Measurements from ENCODE around the gene SCUBE2.
"Not testable (repeated sequence)": the region's sequence is repeated elsewhere in the genome, so short reads cannot be mapped to it uniquely, and the experiment has no call there.

The SCUBE2 gene

DNA sequence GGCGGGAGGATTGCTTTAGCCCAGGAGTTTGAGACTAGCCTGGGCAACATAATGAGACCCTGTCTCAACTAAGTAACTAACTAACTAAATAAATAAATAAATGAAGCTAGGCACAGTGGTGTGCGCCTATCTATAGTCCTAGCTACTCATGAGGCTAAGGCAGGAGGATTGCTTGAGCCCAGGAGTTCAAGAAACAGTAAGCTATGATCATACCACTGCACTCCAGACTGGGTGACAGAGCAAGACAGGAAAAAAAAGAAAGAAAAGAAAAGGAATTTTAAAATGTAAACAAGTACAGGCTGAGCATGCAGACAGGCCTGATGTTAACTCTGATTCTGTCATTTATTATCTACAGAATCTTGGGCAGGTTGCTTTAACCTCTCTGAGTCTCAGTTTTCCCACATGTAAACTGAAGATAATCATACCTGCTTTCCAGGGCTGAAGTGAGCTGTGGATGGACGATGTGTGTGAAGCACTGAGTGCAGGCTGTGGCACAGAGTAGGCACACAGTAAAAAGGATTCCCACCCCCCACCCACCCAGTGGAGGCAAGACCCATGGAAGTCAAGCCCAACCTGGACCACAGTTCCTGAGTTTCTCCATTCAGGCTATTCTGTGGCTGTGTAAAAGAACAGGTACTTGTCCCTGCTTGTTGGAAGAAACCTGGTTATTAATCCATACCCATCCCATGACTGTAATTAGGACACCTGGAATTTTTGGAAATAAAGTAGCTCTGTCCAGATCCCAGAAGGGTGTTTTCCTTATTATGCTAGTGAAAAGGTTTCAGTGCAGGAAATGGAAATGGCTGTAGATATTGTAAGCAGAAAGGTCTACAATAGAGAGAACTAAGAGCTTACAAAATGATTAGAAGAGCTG lies 18.7 kb upstream of the SCUBE2 start:
- no peak for DNase-seq (ENCODE audit: extremely low read depth in 1 of 2, low read depth in 1 of 2)

DNA sequence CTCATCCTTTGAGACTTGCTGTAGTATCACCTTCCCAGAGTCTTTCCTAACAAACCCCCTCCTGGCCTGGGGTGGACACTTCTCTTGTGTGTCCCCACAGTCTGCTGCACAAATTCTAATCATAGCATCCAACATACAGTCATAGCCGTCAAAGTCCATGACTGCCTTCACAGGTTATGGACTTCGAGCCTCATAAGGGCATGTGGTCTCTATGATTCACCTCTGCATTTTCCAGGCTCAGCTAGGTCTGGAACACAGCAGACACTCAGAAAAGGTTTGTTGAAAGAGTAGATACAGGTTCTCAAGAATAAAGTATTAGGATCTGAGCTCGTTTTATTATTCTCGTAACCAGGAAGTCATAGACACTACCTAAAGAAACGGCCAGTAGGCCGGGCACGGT lies 13.2 kb upstream of the SCUBE2 start:
- DNase-seq (ENCODE audit: extremely low read depth in 1 of 2, low read depth in 1 of 2): no peak

DNA sequence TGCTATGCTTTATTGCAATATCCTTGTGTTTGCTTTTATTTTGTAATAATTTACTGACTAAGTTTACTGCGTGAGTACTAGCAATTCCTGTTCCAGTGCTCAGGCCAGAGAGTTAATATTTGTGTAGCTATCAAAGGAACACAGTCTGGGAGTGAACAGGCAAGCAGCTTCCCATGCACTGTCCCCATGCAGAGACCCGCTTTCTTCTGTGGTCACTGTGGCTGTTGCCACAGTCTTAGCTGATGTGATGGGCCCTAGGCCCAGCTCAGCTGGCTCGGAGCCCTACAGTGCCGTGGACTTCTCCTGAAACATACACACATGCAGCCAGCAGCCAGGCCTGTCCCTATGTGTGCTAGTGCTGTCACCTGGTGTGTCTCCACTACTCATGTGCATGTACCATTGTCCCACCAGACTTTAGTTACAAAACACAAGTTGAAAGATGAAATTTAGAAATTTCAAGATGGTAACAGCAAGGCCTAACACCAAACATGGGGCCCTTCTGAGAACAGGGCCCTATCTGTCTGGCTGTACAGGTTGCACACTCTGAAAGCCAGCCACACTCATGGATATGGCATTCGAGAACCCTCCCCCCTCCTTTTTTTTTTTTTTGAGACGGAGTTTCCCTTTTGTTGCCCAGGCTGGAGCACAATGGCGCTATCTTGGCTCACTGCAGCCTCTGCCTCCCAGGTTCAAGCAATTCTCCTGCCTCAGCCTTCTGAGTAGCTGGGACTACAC lies 12.3 kb upstream of the SCUBE2 start:
- no peak for DNase-seq (ENCODE audit: extremely low read depth in 1 of 2, low read depth in 1 of 2)

DNA sequence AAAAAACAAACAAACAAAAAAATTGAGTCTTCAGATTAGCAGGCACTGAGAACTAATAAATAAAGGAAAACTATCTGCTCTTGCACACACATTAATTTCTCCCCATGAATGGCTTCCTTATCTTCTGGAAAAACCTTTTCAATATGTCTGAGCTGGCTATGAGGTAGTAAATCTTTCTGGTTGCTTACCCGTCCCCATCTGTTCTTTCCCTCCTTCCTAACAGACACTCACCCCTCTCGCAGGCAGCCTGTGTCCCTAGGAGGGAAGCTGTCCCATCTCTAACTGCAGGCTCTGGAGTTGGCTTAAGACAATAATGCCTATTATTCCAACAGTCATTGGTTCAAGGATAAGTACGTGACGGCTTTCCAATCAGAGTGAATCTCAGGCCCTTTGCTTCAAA lies 8.2 kb upstream of the SCUBE2 start:
- no peak for DNase-seq (ENCODE audit: extremely low read depth in 1 of 2, low read depth in 1 of 2)

DNA sequence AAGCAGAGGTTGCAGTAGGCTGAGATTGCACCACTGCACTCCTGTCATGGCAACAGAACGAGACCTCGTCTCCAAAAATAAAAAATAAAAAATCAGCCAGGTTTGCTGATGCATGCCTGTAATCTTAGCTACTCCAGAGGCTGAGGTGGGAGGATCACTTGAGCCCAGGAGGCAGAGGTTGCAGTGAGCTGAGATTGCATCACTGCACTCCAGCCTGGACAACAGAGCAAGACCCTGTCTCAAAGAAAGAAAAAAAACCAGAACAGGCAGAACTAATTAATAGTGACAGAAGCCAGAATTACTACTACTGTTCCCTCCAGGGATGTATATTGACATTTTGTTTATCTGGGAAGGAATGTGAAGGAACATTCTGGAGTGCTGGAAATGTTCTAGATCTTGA lies 7.1 kb upstream of the SCUBE2 start:
- DNase-seq (ENCODE audit: extremely low read depth in 1 of 2, low read depth in 1 of 2): not testable (repeated sequence)

DNA sequence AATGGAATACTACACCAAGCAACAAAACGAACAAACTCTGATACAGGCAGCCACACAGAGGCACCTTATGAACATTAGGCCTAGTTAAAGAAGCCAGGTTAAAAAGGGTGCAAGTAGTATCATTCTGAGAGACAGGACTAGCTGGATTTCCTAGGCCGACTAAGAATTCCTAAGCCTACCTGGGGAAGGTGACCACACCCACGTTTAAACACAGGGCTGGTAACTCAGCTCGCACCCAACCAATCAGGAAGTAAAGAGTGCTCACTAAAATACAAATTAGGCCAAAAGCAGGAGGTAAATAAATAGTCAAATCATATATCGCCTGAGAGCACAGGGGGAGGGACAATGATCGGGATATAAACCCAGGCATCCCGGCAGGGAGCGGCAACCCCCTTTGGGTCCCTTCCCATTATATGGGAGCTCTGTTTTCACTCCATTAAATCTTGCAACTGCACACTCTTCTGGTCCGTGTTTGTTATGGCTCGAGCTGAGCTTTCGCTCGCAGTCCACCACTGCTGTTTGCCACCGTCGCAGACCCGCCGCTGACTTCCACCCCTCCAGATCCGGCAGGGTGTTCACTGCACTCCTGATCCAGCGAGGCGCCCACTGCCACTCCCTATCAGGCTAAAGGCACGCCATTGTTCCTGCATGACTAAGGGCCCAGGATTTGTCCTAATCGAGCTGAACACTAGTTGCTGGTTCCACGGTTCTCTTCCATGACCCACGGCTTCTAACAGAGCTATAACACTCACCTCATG lies 6.0 kb upstream of the SCUBE2 start:
- not testable (repeated sequence) for DNase-seq (ENCODE audit: extremely low read depth in 1 of 2, low read depth in 1 of 2)

DNA sequence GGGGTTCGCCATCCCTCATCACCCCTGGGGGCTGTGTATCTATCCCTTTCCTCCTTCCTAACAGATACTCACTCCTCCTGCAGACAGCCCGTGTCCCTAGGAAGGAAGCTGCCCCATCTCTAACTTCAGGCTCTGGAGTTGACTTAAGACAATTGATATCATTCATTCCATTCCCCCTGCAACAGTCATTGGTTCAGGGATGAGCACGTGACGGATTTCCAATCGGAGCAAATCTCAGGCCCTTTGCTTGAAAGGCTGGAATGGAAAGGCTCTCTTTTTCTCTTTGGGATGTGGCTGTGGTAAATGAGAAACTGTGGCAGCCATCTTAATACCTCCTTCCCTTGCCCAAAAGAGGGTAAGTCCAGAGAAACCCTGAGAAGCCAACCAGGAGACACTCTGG lies 5.0 kb upstream of the SCUBE2 start:
- DNase-seq (ENCODE audit: extremely low read depth in 1 of 2, low read depth in 1 of 2): no peak

DNA sequence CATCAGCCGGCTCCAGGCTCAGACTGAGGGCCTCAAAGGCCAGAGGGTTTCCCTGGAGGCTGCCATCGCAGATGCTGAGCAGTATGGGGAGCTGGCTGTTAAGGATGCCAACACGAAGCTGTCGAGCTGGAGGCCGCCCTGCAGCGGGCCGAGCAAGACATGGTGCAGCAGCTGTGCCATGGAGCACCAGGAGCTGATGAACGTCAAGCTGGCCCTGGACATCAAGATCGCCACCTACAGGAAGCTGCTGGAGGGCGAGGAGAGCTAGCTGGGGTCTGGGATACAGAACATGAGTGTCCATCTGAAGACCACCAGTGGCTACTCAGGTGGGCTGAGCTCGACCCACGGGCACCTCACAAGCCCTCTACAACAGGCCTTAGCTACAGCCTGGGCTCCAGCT lies 4.0 kb upstream of the SCUBE2 start:
- DNase-seq (ENCODE audit: extremely low read depth in 1 of 2, low read depth in 1 of 2): no peak

DNA sequence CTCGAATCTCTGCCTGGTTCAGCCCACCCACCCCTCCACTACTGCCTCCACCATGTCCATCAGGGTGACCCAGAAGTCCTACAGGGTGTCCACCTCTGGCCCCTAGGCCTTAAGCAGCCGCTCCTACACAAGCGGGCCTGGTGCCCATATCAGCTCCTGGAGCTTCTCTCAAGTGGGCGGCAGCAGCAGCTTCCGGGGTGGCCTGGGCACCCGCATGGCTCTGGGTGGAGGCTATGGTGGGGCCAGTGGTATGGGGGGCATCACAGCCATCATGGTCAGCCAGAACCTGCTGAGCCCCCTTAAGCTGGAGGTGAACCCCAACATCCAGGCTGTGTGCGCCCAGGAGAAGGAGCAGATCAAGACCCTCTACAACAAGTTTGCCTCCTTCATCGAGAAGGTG lies 3.0 kb upstream of the SCUBE2 start:
- DNase-seq (ENCODE audit: extremely low read depth in 1 of 2, low read depth in 1 of 2): no peak

DNA sequence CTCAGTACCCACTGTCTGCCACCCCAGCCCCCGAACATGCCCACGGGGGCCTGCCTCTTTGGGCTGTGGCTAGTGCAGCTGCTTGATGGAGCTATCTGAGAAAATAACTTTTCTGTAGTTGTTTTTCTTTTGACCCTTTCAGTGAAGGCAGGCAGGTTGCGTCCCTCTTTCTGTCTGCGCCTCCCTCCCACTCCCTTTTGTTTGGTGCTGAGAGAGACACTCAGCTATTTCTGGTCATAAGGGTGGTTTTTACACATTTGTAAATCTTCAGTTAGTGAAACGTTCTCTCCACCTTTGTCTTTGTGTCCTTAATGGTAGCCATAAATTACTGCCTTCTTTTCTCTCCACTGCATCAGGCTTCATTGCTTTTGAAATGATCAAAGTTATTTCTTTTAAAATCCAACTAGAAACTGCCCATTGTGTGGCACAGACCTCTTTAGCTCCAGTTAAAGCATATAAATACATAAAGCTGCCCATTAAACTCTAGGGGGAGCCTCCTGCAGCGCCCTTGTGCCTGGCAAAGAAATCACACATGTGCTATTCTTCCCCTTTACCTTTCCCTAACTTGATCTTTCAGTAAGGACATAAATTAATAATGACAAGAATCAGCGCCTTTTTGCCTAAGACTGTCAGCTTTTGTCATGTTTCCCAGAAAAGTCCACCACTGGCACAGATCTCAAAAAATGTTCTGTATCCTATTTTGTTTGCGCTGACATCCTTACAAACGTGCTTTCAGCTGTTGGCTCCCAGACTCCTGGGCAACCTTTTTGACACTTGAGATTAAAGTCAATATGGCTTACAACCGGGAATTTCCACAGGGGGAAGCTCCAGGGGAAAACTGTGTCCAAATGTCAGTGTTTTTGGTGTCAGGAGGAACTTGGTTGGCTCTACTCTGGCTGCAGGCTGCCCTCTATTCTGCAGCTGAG lies 1.7 kb upstream of the SCUBE2 start:
- DNase-seq (ENCODE audit: extremely low read depth in 1 of 2, low read depth in 1 of 2): no peak

DNA sequence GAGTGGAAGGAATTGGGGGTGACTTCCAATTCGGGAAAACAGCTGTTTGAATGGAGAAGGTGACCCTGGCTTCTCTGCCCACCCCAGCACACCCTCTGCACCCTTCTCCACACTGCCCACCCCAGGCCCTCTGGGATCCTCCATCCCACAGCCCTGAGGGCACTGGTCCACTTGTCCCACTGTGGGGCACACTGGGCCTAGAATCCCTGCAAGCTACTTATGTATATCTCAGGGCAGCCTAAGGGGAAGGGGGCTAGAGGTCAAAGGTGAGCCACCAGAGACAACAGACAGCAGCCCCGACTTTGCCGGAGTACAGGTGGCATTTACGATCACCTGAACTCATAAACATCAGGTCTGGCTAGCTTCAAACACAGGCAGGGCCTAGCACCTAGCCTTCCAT lies 673 bp upstream of the SCUBE2 start:
- no peak for DNase-seq (ENCODE audit: extremely low read depth in 1 of 2, low read depth in 1 of 2)

DNA sequence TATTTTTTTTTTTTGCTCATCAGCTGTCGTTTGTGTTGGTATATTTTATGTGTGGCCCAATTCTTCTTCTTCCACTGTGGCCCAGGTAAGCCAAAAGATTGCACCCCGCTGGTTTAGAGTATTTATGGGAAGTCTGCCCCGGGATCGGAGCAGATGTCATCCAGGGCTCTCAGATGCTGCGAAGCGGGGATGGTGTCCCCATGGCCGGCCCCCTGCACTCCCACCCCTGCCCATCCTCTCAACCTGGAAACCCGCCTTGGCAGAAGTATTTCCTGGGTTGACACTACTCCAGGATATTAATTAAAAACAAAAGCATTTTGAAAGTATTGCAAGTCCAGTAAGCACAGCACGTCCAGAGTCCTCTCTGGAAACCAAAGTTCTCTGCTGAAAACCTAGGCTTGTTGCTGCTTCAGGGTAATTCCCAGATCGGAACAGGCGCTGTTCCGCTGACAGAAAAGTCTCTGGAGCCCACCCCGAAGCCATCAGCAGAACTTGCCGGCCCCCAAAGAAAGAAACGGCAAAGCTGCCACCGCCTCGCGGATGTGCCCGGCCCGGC lies 833 bp downstream of the SCUBE2 start:
- no peak for DNase-seq (ENCODE audit: extremely low read depth in 1 of 2, low read depth in 1 of 2)

DNA sequence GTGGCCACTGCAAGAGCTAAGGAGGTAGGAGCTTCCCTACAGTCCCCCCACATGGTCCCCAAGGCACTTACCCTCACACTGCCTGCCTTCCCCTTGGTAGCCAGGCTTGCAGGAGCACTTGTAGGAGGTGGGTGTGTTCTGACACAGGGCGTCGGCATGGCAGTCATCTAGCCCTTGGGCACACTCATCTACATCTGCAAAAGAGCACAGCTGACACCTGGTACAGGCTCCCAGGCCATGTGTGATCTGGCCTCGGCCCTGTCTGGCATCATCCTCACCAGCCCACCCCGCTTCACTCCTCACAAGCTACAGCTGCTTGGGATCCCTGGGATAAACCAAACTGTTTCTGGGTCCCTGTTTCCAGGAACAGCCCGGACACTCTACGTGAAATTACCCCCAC lies 1.8 kb downstream of the SCUBE2 start:
- DNase-seq (ENCODE audit: extremely low read depth in 1 of 2, low read depth in 1 of 2): no peak

DNA sequence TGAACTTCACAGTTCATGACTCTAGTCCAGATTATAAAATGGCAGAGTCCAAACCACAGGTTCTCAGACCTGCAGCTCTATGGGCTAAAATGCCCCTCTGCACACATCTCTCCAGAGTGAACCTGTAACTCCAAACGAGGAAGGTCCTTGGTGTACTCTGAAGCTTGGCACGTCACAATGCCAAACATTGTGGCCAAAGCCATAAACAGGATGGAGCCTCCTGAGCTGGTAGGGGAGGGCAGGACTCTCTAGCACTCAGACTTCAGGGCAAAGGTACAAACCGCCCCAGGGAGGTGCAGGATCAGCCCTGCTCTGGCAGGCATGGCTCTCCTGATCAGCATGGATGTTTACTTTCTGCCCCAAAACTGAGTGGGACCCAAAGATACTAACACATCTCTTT lies 2.3 kb downstream of the SCUBE2 start:
- DNase-seq (ENCODE audit: extremely low read depth in 1 of 2, low read depth in 1 of 2): no peak

DNA sequence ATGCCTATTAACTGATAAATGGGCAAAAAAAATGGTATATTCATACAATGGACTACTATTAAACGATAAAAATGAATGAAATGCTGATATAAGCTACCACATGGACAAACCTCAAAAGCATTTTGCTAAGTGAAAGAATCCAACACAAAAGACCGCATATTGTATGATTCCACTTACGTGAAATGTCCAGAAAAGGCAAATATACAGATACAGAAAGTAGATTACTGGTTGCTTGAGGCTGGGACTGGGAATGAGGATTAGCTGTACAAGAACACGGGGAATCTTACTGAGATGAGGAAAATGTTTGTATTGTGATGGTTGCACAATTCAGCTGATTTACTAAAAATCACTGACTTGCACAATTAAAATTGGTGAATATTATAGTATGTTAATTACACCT lies 8.8 kb downstream of the SCUBE2 start:
- no peak for DNase-seq (ENCODE audit: extremely low read depth in 1 of 2, low read depth in 1 of 2)

DNA sequence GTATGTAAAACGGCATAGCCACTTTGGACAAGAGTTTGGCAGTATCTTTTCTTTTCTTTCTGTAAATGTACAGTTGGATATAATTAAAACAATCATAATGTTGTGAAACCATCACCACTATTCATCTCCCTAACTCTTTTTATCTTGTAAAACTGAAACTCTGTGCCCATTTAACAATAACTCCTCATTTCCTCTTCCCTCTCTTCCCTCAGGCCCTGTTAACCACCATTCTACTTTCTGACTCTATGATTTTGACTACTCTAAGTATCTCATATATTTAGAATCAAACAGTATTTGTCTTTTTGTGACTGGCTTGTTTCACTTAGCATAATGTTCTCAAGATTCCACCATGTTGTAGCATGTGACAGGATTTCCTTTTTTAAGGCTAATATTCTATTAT lies 10.2 kb downstream of the SCUBE2 start:
- DNase-seq (ENCODE audit: extremely low read depth in 1 of 2, low read depth in 1 of 2): no peak

DNA sequence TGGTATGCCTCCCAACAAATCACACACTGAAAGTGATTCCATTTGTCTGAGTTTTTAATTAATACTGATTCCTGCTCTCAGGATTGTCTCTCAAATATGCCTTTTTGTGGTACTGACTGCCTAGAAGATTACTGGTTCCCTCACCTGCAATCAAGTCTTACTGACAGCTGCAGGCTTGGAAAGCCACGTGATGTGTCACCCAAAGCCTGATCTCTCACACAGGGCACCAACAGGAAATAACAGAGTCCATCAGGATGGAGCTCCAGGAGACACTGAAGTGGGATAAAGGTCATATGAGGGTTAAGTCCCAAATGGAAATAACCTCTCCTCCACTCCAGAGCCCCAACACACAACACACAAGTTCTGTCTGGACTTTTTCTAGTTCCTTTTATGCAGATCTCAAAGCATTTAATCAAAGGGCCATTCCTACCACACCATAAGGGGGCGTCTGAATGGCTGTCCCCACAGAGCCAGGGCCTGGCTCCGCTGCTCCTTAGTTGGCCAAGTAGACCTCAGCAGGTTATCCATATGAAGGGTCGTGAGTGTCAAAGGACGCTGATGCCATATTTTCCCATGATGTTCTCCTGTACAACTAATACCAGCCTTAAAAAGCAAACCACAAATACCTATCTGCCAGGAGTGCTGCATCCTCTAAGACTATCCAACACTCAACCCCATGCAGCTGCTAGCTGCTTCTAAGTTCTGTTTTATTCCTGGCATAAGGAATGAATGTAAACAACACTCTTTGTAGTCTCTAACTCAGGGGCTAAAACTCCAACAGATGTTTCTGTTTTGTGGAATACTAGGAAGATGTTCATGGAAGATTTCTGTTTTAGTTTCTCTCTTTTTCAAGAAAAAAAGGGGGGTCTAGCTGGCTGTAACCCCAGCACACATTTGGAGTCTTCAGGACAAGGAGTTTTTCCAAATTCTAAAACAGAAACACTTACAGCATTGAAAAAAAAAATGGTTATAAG lies 13.0 kb downstream of the SCUBE2 start:
- DNase-seq (ENCODE audit: extremely low read depth in 1 of 2, low read depth in 1 of 2): no peak

DNA sequence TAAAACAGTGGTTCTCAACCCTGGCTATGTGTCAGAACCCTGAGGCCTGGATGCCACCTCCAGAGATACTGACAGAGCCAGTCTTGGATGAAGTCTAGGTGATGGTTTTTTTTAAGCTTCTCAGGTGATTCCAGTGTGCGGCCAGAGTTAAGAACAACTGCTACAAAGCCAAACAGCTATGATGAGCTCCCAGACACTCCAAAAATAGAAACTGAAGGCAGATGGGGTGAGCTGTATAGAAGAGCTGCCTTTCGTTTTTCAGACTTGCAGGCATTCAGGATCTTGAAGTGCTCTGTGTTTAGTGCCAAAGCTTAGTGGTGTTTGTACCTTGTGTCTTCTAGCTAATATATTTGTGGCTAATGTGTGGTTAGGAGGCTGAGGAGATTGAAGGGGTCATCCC lies 14.2 kb downstream of the SCUBE2 start:
- no peak for DNase-seq (ENCODE audit: extremely low read depth in 1 of 2, low read depth in 1 of 2)

DNA sequence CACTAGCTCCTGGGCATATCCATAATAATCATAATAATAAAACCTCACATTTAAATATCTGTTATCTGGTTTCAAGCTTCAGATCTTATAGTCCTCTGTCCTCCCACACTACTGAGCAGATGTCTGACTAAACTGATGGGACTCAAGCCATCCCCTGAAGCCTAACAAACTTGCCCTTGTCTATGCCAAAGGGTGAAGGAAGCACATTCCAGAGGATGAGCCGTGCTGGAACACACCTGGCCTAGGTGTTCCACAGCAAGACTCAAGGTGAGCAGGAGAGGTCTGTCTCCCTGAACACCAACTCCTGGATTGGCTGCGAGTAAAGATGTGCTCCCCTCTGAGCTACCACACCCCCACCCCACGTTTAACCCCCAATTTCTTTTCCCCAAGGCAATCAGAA lies 14.7 kb downstream of the SCUBE2 start:
- no peak for DNase-seq (ENCODE audit: extremely low read depth in 1 of 2, low read depth in 1 of 2)

Data from stimulated activated CD8-positive, alpha-beta memory T cell treated with anti-CD3 and anti-CD28 coated beads, Interleukin-7, amount 100 ng/mL, for 48 hours (primary cell).